PC-9 (cell line): ENCODE results near the gene HLA-DQA2.

ENCODE experiments used
- EZH2 ChIP-seq: fragments of 200-600 bp; sonication (generic); IDR thresholded peaks from 2 replicates; pipeline ENCODE4 v1.8.0; 2017; ENCODE audit warnings: antibody characterized with exemption, low read depth
- TF ChIP-seq, protein P1 (sequence below): fragments of 200-600 bp; sonication (generic); conservative IDR thresholded peaks from 2 replicates; pipeline ENCODE4 v1.6.1; 2017; ENCODE audit warnings: mixed run types, antibody characterized with exemption, mild to moderate bottlenecking, moderate library complexity

DNA sequence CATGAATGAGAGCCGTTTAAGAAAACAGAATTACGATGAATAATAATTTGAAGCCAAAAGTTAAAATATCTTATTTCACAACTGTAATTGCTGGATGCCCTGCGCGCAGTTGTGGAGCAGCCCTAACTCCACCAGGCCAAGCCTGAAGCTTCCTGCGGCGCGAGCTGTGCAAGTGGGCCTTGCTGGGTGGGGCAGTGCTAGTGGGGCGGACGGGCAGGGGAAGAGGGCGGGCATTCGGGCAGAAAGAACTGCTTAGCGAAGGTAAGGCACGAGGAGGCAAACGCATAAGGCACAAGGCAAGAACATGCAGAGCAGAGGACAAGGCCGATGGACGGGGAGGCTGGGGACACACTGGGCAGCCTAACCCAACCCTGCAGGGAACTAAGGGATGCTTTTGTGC, 19.9 kb downstream of the HLA-DQA2 start:
- TF ChIP-seq, protein P1, sequence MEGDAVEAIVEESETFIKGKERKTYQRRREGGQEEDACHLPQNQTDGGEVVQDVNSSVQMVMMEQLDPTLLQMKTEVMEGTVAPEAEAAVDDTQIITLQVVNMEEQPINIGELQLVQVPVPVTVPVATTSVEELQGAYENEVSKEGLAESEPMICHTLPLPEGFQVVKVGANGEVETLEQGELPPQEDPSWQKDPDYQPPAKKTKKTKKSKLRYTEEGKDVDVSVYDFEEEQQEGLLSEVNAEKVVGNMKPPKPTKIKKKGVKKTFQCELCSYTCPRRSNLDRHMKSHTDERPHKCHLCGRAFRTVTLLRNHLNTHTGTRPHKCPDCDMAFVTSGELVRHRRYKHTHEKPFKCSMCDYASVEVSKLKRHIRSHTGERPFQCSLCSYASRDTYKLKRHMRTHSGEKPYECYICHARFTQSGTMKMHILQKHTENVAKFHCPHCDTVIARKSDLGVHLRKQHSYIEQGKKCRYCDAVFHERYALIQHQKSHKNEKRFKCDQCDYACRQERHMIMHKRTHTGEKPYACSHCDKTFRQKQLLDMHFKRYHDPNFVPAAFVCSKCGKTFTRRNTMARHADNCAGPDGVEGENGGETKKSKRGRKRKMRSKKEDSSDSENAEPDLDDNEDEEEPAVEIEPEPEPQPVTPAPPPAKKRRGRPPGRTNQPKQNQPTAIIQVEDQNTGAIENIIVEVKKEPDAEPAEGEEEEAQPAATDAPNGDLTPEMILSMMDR: no peak
- no peak for TF ChIP-seq EZH2
